ENCODE data around the gene ZSCAN26.

- TF ChIP-seq CTCF (IDR thresholded peaks at IDR 0.05) (no peak), POLR2A (IDR thresholded peaks at IDR 0.05) (no peak)
These were observed 10.8 kb downstream of the ZSCAN26 start for GRCh38 chr6:28277746-28278145.

All from right lobe of liver (tissue), 4 donors.